ENCODE measurements around the gene CACNA2D3.

CACNA2D3 gene

GRCh38 chr3:54251705-54252104 lies 129.4 kb downstream of the CACNA2D3 start:
- Histone ChIP-seq H3K4me3 (ENCODE audit: low read length) (no peak overlapping the region), H3K9me3 (ENCODE audit: control insufficient read depth, low read length) (no peaks in the 10 kb centered on the region), H3K9ac (ENCODE audit: low read length) (no peak overlapping the region), H3K27me3 (replicated peaks; ENCODE audit: control insufficient read depth, insufficient read depth, low read length) (peaks cover 4% of the 10 kb centered on the region), H3K36me3 (ENCODE audit: control insufficient read depth, insufficient read depth, low read length, severe bottlenecking) (no peaks in the 10 kb centered on the region), H3K4me1 (ENCODE audit: control insufficient read depth, insufficient read depth, low read length) (no peaks in the 10 kb centered on the region)
- no peak for DNase-seq (ENCODE audit: low read depth)

- Histone ChIP-seq H3K9ac (ENCODE audit: low read length) (no peak overlapping the region), H3K27me3 (replicated peaks; ENCODE audit: control insufficient read depth, insufficient read depth, low read length) (peaks cover 10% of the 10 kb centered on the region), H3K4me1 (ENCODE audit: control insufficient read depth, insufficient read depth, low read length) (no peaks in the 10 kb centered on the region), H3K36me3 (ENCODE audit: control insufficient read depth, insufficient read depth, low read length, severe bottlenecking) (no peaks in the 10 kb centered on the region), H3K9me3 (ENCODE audit: control insufficient read depth, low read length) (no peaks in the 10 kb centered on the region), H3K4me3 (ENCODE audit: low read length) (no peak overlapping the region)
- DNase-seq (ENCODE audit: low read depth), result no peak
Measured at GRCh38 chr3:54257125-54257720, 134.9 kb downstream of the CACNA2D3 start.

- Histone ChIP-seq H3K9me3 (ENCODE audit: control insufficient read depth, low read length) (no peaks in the 10 kb centered on the region), H3K27me3 (replicated peaks; ENCODE audit: control insufficient read depth, insufficient read depth, low read length) (peaks cover 6% of the 10 kb centered on the region), H3K36me3 (ENCODE audit: control insufficient read depth, insufficient read depth, low read length, severe bottlenecking) (no peaks in the 10 kb centered on the region), H3K4me1 (ENCODE audit: control insufficient read depth, insufficient read depth, low read length) (no peaks in the 10 kb centered on the region), H3K9ac (ENCODE audit: low read length) (no peak overlapping the region), H3K4me3 (ENCODE audit: low read length) (no peak overlapping the region)
- DNase-seq (ENCODE audit: low read depth), result no peak
Measured at GRCh38 chr3:54259636-54260035, 137.3 kb downstream of the CACNA2D3 start.

- Histone ChIP-seq H3K27me3 (replicated peaks; ENCODE audit: control insufficient read depth, insufficient read depth, low read length) (peaks cover 6% of the 10 kb centered on the region), H3K4me1 (ENCODE audit: control insufficient read depth, insufficient read depth, low read length) (no peaks in the 10 kb centered on the region), H3K9ac (ENCODE audit: low read length) (no peak overlapping the region), H3K4me3 (ENCODE audit: low read length) (no peak overlapping the region), H3K9me3 (ENCODE audit: control insufficient read depth, low read length) (no peaks in the 10 kb centered on the region), H3K36me3 (ENCODE audit: control insufficient read depth, insufficient read depth, low read length, severe bottlenecking) (no peaks in the 10 kb centered on the region)
- DNase-seq (ENCODE audit: low read depth), result no peak
Measured at GRCh38 chr3:54261141-54261540, 138.8 kb downstream of the CACNA2D3 start.

- Histone ChIP-seq H3K9ac (ENCODE audit: low read length) (no peak overlapping the region), H3K27me3 (replicated peaks; ENCODE audit: control insufficient read depth, insufficient read depth, low read length) (peaks cover 3% of the 10 kb centered on the region), H3K4me1 (ENCODE audit: control insufficient read depth, insufficient read depth, low read length) (no peaks in the 10 kb centered on the region), H3K4me3 (ENCODE audit: low read length) (no peak overlapping the region), H3K36me3 (ENCODE audit: control insufficient read depth, insufficient read depth, low read length, severe bottlenecking) (no peaks in the 10 kb centered on the region), H3K9me3 (ENCODE audit: control insufficient read depth, low read length) (no peaks in the 10 kb centered on the region)
- no peak for DNase-seq (ENCODE audit: low read depth)
Measured at GRCh38 chr3:54262541-54262940, 140.2 kb downstream of the CACNA2D3 start.

- Histone ChIP-seq H3K27me3 (replicated peaks; ENCODE audit: control insufficient read depth, insufficient read depth, low read length) (peaks cover 3% of the 10 kb centered on the region), H3K4me1 (ENCODE audit: control insufficient read depth, insufficient read depth, low read length) (no peaks in the 10 kb centered on the region), H3K9ac (ENCODE audit: low read length) (no peak overlapping the region), H3K9me3 (ENCODE audit: control insufficient read depth, low read length) (no peaks in the 10 kb centered on the region), H3K4me3 (ENCODE audit: low read length) (no peak overlapping the region), H3K36me3 (ENCODE audit: control insufficient read depth, insufficient read depth, low read length, severe bottlenecking) (no peaks in the 10 kb centered on the region)
- no peak for DNase-seq (ENCODE audit: low read depth)
Measured at GRCh38 chr3:54262946-54263345, 140.6 kb downstream of the CACNA2D3 start.

GRCh38 chr3:54264050-54264449 lies 141.7 kb downstream of the CACNA2D3 start:
- H3K9me3 ChIP-seq (ENCODE audit: control insufficient read depth, low read length), result no peaks in the 10 kb centered on the region
- peaks cover 5% of the 10 kb centered on the region for H3K27me3 ChIP-seq (replicated peaks; ENCODE audit: control insufficient read depth, insufficient read depth, low read length)
- no peak overlapping the region for H3K4me3 ChIP-seq (ENCODE audit: low read length)
- no peak overlapping the region for H3K9ac ChIP-seq (ENCODE audit: low read length)
- no peak for DNase-seq (ENCODE audit: low read depth)
- no peaks in the 10 kb centered on the region for H3K4me1 ChIP-seq (ENCODE audit: control insufficient read depth, insufficient read depth, low read length)
- H3K36me3 ChIP-seq (ENCODE audit: control insufficient read depth, insufficient read depth, low read length, severe bottlenecking), result no peaks in the 10 kb centered on the region

GRCh38 chr3:54270816-54271526 lies 148.6 kb downstream of the CACNA2D3 start:
- Histone ChIP-seq H3K27me3 (replicated peaks; ENCODE audit: control insufficient read depth, insufficient read depth, low read length) (peaks cover 18% of the 10 kb centered on the region), H3K4me3 (ENCODE audit: low read length) (no peak overlapping the region), H3K9ac (ENCODE audit: low read length) (no peak overlapping the region), H3K4me1 (ENCODE audit: control insufficient read depth, insufficient read depth, low read length) (peaks cover 2% of the 10 kb centered on the region), H3K36me3 (ENCODE audit: control insufficient read depth, insufficient read depth, low read length, severe bottlenecking) (no peaks in the 10 kb centered on the region), H3K9me3 (ENCODE audit: control insufficient read depth, low read length) (no peaks in the 10 kb centered on the region)
- no peak for DNase-seq (ENCODE audit: low read depth)

- H3K36me3 ChIP-seq (ENCODE audit: control insufficient read depth, insufficient read depth, low read length, severe bottlenecking), result no peaks in the 10 kb centered on the region
- no peak overlapping the region for H3K4me3 ChIP-seq (ENCODE audit: low read length)
- no peak for DNase-seq (ENCODE audit: low read depth)
Measured at GRCh38 chr3:54273791-54274190, 151.4 kb downstream of the CACNA2D3 start.

GRCh38 chr3:54274607-54275006 lies 152.3 kb downstream of the CACNA2D3 start:
- peaks cover 16% of the 10 kb centered on the region for H3K27me3 ChIP-seq (replicated peaks; ENCODE audit: control insufficient read depth, insufficient read depth, low read length)
- H3K9ac ChIP-seq (ENCODE audit: low read length), result no peak overlapping the region
- H3K4me1 ChIP-seq (ENCODE audit: control insufficient read depth, insufficient read depth, low read length), result peaks cover 6% of the 10 kb centered on the region
- DNase-seq (ENCODE audit: low read depth), result no peak
- no peak overlapping the region for H3K4me3 ChIP-seq (ENCODE audit: low read length)
- peaks cover 3% of the 10 kb centered on the region for H3K9me3 ChIP-seq (ENCODE audit: control insufficient read depth, low read length)
- no peaks in the 10 kb centered on the region for H3K36me3 ChIP-seq (ENCODE audit: control insufficient read depth, insufficient read depth, low read length, severe bottlenecking)

More at GRCh38 chr3:54273791-54274190, 151.4 kb downstream of the CACNA2D3 start:
- H3K9ac ChIP-seq (ENCODE audit: low read length), result no peak overlapping the region
- H3K4me1 ChIP-seq (ENCODE audit: control insufficient read depth, insufficient read depth, low read length), result peaks cover 2% of the 10 kb centered on the region
- H3K27me3 ChIP-seq (replicated peaks; ENCODE audit: control insufficient read depth, insufficient read depth, low read length), result peaks cover 16% of the 10 kb centered on the region
- peaks cover 3% of the 10 kb centered on the region for H3K9me3 ChIP-seq (ENCODE audit: control insufficient read depth, low read length)

GRCh38 chr3:54279005-54279583 lies 156.7 kb downstream of the CACNA2D3 start:
- no peaks in the 10 kb centered on the region for H3K36me3 ChIP-seq (ENCODE audit: control insufficient read depth, insufficient read depth, low read length, severe bottlenecking)
- H3K9me3 ChIP-seq (ENCODE audit: control insufficient read depth, low read length), result peaks cover 3% of the 10 kb centered on the region
- H3K4me1 ChIP-seq (ENCODE audit: control insufficient read depth, insufficient read depth, low read length), result peaks cover 6% of the 10 kb centered on the region
- peaks cover 4% of the 10 kb centered on the region for H3K27me3 ChIP-seq (replicated peaks; ENCODE audit: control insufficient read depth, insufficient read depth, low read length)
- DNase-seq (ENCODE audit: low read depth), result peak; percentile 11
- H3K9ac ChIP-seq (ENCODE audit: low read length), result no peak overlapping the region
- H3K4me3 ChIP-seq (ENCODE audit: low read length), result no peak overlapping the region
